Motor neuron (in vitro differentiated cells): ENCODE results near the gene ERC2. TPM values are rescaled to one million over a fixed set of nuclear protein-coding genes. Genes with fewer than 3 reads are reported as not detected.

Source experiments
- ATAC-seq, 8 experiments: fragments of 200-7000 bp; cut with Tn5 transposase; replicated peaks in 6 of 8; 2 replicates each; pipeline ENCODE4 v1.8.0; 2021; ENCODE audit warnings: mild to moderate bottlenecking in 8 of 8, moderate library complexity in 8 of 8
- H3K27ac ChIP-seq, 2 donors: fragments of 250-450 bp; sonication (Bioruptor Pico); 2 replicates each; pipeline ENCODE4 v1.9.0; 2021; ENCODE audit warnings: antibody characterized with exemption in 2 of 2, mild to moderate bottlenecking in 2 of 2, moderate library complexity in 1 of 2
- H3K4me1 ChIP-seq, 2 donors: fragments of 250-450 bp; sonication (Bioruptor Pico); replicated peaks in 1 of 2; 2 replicates each; pipeline ENCODE4 v1.6.1; 2021; ENCODE audit warnings: antibody characterized with exemption in 2 of 2, mild to moderate bottlenecking in 2 of 2, moderate library complexity in 1 of 2
- H3K4me3 ChIP-seq, 5 donors: fragments of 250-450 bp; sonication (Bioruptor Pico); 2 replicates each; pipeline ENCODE4 v1.9.0; 2021; ENCODE audit warnings: antibody characterized with exemption in 5 of 5, mild to moderate bottlenecking in 5 of 5, moderate library complexity in 4 of 5
- WGBS, 10 experiments: fragments of 450-650 bp; shearing (Covaris generic); methylation state at CpG; one replicate each; pipeline ENCODE4 v1.0.0; 2022; 5-methylcytosine and 5-hydroxymethylcytosine counted together
- in situ Hi-C, 9 experiments: fragments of 400-800 bp; cut with MboI; loops; one replicate each; pipeline ENCODE4 v1.15.0; 2021; ENCODE audit warnings: low sequenced_read_pairs in 9 of 9, low pct_unique_long_range_greater_than_20kb in 2 of 9; ENCODE audit not compliant: unreplicated experiment in 9 of 9
- total RNA-seq, 8 experiments: library from RNA; unstranded; fragments of 300-600 nt; gene quantifications; 2 replicates each; pipeline versions ENCODE4 v1.2.3 to v1.2.4, GENCODE V29; 2022

The ERC2 gene
- total RNA-seq, 8 experiments from 2014 or later: 1.0 to 28.0 (median 18.2) TPM

GRCh38 chr3:55607844-55608243 lies 860.4 kb downstream of the ERC2 start:
- no peak overlapping the region for H3K4me3 ChIP-seq
- H3K27ac ChIP-seq: peak overlapping the region in 1 of 2 donors; percentile 17
- 46 to 100% (median 80%) methylated on average over 1 to 6 of the region's 6 CpGs for WGBS, 10 experiments
- peak in 2 of 8 experiments; percentile 31 to 60 for ATAC-seq
- H3K4me1 ChIP-seq: peaks cover 10 to 28% of the 10 kb centered on the region in 2 donors
- in situ Hi-C loops: no loop called here

GRCh38 chr3:55607175-55607574 lies 861.1 kb downstream of the ERC2 start:
- no peak overlapping the region for H3K4me3 ChIP-seq
- ATAC-seq: no peak
- in situ Hi-C loops: no loop called here
- peak overlapping the region in 1 of 2 donors; percentile 17 for H3K27ac ChIP-seq
- 67 to 100% (median 80%) methylated on average over 1 to 5 of the region's 5 CpGs; no CpG with 5 or more reads in 4 of the 10 experiments for WGBS, 10 experiments
- H3K4me1 ChIP-seq: peaks cover 10 to 28% of the 10 kb centered on the region in 2 donors

- WGBS, 10 experiments: 38 to 98% (median 85%) methylated on average over 1 to 4 of the region's 4 CpGs
- Histone ChIP-seq H3K4me1 (peaks cover 10 to 23% of the 10 kb centered on the region in 2 donors), H3K4me3 (no peak overlapping the region), H3K27ac (no peak overlapping the region)
- no peak for ATAC-seq
- in situ Hi-C loops: no loop called here
Measured at GRCh38 chr3:55605443-55606236, 862.6 kb downstream of the ERC2 start.

- Histone ChIP-seq H3K27ac (no peak overlapping the region), H3K4me3 (no peak overlapping the region), H3K4me1 (peaks cover 10 to 23% of the 10 kb centered on the region in 2 donors)
- 17 to 100% (median 94%) methylated on average over 1 to 4 of the region's 4 CpGs; no CpG with 5 or more reads in 3 of the 10 experiments for WGBS, 10 experiments
- in situ Hi-C loops: no loop called here
- no peak for ATAC-seq
Measured at GRCh38 chr3:55604846-55605245, 863.4 kb downstream of the ERC2 start.

- in situ Hi-C loops: no loop called here
- Histone ChIP-seq H3K4me1 (peaks cover 10 to 23% of the 10 kb centered on the region in 2 donors), H3K4me3 (no peak overlapping the region), H3K27ac (no peak overlapping the region)
- WGBS, 10 experiments: 40 to 100% (median 61%) methylated on average over 1 to 2 of the region's 2 CpGs; no CpG with 5 or more reads in 5 of the 10 experiments
- ATAC-seq: peak in 4 of 8 experiments; percentile 15 to 62 (median 24)
Measured at GRCh38 chr3:55604402-55604801, 863.9 kb downstream of the ERC2 start.

- WGBS, 10 experiments: 39 to 100% (median 71%) methylated on average over 1 to 10 of the region's 10 CpGs; no CpG with 5 or more reads in 2 of the 10 experiments
- in situ Hi-C loops: no loop called here
- Histone ChIP-seq H3K27ac (no peak overlapping the region), H3K4me1 (peaks cover 3 to 11% of the 10 kb centered on the region in 2 donors), H3K4me3 (no peak overlapping the region)
- no peak for ATAC-seq
Measured at GRCh38 chr3:55601366-55602080, 866.7 kb downstream of the ERC2 start.

GRCh38 chr3:55598224-55598623 lies 870.0 kb downstream of the ERC2 start:
- Histone ChIP-seq H3K27ac (no peak overlapping the region), H3K4me3 (no peak overlapping the region), H3K4me1 (no peaks in the 10 kb centered on the region)
- no peak for ATAC-seq
- WGBS, 10 experiments: 5 to 95% (median 81%) methylated on average over 1 to 2 of the region's 2 CpGs; no CpG with 5 or more reads in 2 of the 10 experiments
- in situ Hi-C loops: no loop called here

- in situ Hi-C loops: no loop called here
- Histone ChIP-seq H3K4me3 (no peak overlapping the region), H3K27ac (no peak overlapping the region), H3K4me1 (peaks cover 0 to under 1% of the 10 kb centered on the region in 2 donors)
- ATAC-seq: no peak
- 0 to 100% (median 91%) methylated on average over 1 to 3 of the region's 4 CpGs; no CpG with 5 or more reads in 3 of the 10 experiments for WGBS, 10 experiments
Measured at GRCh38 chr3:55597641-55598040, 870.6 kb downstream of the ERC2 start.

GRCh38 chr3:55596212-55596611 lies 872.1 kb downstream of the ERC2 start:
- WGBS, 10 experiments: 6 to 100% (median 88%) methylated on average over 1 to 2 of the region's 2 CpGs

GRCh38 chr3:55595420-55595819 lies 872.8 kb downstream of the ERC2 start:
- in situ Hi-C loops: no loop called here
- WGBS, 10 experiments: 5 to 92% (median 83%) methylated on average over 1 to 4 of the region's 4 CpGs; no CpG with 5 or more reads in 1 of the 10 experiments
- Histone ChIP-seq H3K27ac (no peak overlapping the region), H3K4me3 (no peak overlapping the region), H3K4me1 (peaks cover 3 to 6% of the 10 kb centered on the region in 2 donors)
- no peak for ATAC-seq

More at GRCh38 chr3:55596212-55596611, 872.1 kb downstream of the ERC2 start:
- Histone ChIP-seq H3K4me1 (peaks cover 3 to 6% of the 10 kb centered on the region in 2 donors), H3K27ac (no peak overlapping the region), H3K4me3 (no peak overlapping the region)
- in situ Hi-C loops: no loop called here
- ATAC-seq: no peak

- Histone ChIP-seq H3K27ac (no peak overlapping the region), H3K4me1 (peaks cover 5 to 9% of the 10 kb centered on the region in 2 donors), H3K4me3 (no peak overlapping the region)
- ATAC-seq: peak in 1 of 8 experiments; percentile 23
- in situ Hi-C loops: no loop called here
- whole genome bisulfite sequencing, 10 experiments: 13 to 83% (median 71%) methylated on average over 1 to 5 of the region's 5 CpGs
Measured at GRCh38 chr3:55592572-55592971, 875.7 kb downstream of the ERC2 start.

- WGBS, 10 experiments: 33 to 100% (median 89%) methylated on average over 1 to 4 of the region's 5 CpGs; no CpG with 5 or more reads in 3 of the 10 experiments
- H3K4me1 ChIP-seq: peaks cover 8 to 9% of the 10 kb centered on the region in 2 donors
- no peak overlapping the region for H3K4me3 ChIP-seq
- in situ Hi-C loops: no loop called here
- no peak overlapping the region for H3K27ac ChIP-seq
- no peak for ATAC-seq
Measured at GRCh38 chr3:55591888-55592287, 876.4 kb downstream of the ERC2 start.

- WGBS, 10 experiments: 61 to 100% (median 85%) methylated on average over 1 to 5 of the region's 10 CpGs; no CpG with 5 or more reads in 3 of the 10 experiments
- in situ Hi-C loops: no loop called here
- no peak overlapping the region for H3K27ac ChIP-seq
- no peak overlapping the region for H3K4me3 ChIP-seq
- ATAC-seq: no peak
- H3K4me1 ChIP-seq: peaks cover 8 to 9% of the 10 kb centered on the region in 2 donors
Measured at GRCh38 chr3:55588146-55588765, 880.0 kb downstream of the ERC2 start.
